Measurements from ENCODE around the gene MMAB. TPM values are rescaled to one million over a fixed set of nuclear protein-coding genes. Genes with fewer than 3 reads are reported as not detected.

The MMAB gene
- total RNA-seq, 1 experiment from 2014 or later, result 24.3 TPM

DNA sequence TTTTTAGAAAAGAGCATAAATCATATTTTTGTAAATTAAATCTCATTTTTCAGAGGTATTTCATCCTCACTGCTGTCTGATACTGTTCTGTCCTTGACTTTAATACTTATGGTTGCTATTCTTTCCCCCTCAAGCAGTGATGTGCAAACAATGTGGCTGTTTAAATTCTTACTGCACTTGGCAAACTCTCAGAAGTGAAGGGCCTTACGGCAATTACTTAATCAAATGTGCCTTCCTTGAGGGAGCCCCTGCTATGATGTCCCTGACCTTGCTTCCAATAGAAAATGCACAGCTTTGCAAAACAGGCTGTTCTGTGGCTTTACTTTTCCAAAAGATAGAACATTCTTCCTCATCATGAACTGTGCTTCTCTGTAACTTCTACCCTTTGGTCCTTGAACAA lies 60.7 kb downstream of the MMAB start:
- Histone ChIP-seq H3K27me3 (ENCODE audit: insufficient read depth, low read length) (no peaks in the 10 kb centered on the region), H4K91ac (ENCODE audit: insufficient read length, low read depth, low read length) (no peak overlapping the region), H2BK120ac (ENCODE audit: low read depth, low read length, poor library complexity, severe bottlenecking) (no peak overlapping the region), H4K8ac (replicated peaks; ENCODE audit: insufficient read length, low read depth, low read length) (no peak overlapping the region), H3K23ac (ENCODE audit: insufficient read length, low read depth, low read length) (no peak overlapping the region), H3K4me2 (ENCODE audit: insufficient read depth, insufficient read length, low read length) (no peak overlapping the region), H2BK15ac (ENCODE audit: low read depth, low read length) (no peak overlapping the region), H3K79me1 (ENCODE audit: insufficient read depth, low read depth, low read length, poor library complexity, severe bottlenecking) (no peaks in the 10 kb centered on the region), H2BK20ac (ENCODE audit: low read depth, low read length, poor library complexity, severe bottlenecking) (no peak overlapping the region), H4K20me1 (ENCODE audit: control insufficient read depth, insufficient read depth, insufficient read length) (no peaks in the 10 kb centered on the region), H2BK5ac (ENCODE audit: insufficient read length, low read length) (no peak overlapping the region), H3K79me2 (ENCODE audit: insufficient read depth, low read length) (no peaks in the 10 kb centered on the region), H3K18ac (ENCODE audit: insufficient read length, low read depth, low read length) (no peak overlapping the region), H2AFZ (ENCODE audit: low read length) (no peak overlapping the region), H3K4me1 (ENCODE audit: insufficient read depth, low read length) (no peaks in the 10 kb centered on the region), H3K9ac (ENCODE audit: extremely low read depth, insufficient read length, low read length) (no peak overlapping the region), H3K56ac (ENCODE audit: insufficient read length, low read depth, low read length) (no peak overlapping the region), H3K23me2 (ENCODE audit: insufficient read length, low read depth, low read length, poor library complexity, severe bottlenecking) (no peaks in the 10 kb centered on the region), H3K4ac (ENCODE audit: low read depth, low read length) (no peak overlapping the region), H3K9me3 (ENCODE audit: control insufficient read depth, low read depth, low read length) (no peaks in the 10 kb centered on the region), H2BK12ac (ENCODE audit: insufficient read length, low read depth, low read length) (no peak overlapping the region), H3K27ac (ENCODE audit: insufficient read length, low read depth, low read length) (no peak overlapping the region), H3K14ac (ENCODE audit: insufficient read depth, low read length) (no peak overlapping the region), H2AK5ac (ENCODE audit: insufficient read length, low read length) (no peak overlapping the region), H3T11ph (ENCODE audit: low read length) (no peak overlapping the region), H4K5ac (ENCODE audit: insufficient read length, low read depth, low read length) (no peak overlapping the region)
- H3K27me3 Mint-ChIP-seq (ENCODE audit: low read depth), result no peaks in the 10 kb centered on the region
- no peak overlapping the region for H3K4me3 Mint-ChIP-seq
- peaks cover 5 to 60% (median 46%) of the 10 kb centered on the region in 3 experiments; a peak in 5 of 7 replicates for H3K36me3 Mint-ChIP-seq (ENCODE audit: insufficient read depth in 1 of 3, low read depth in 3 of 3)
- no peak for DNase-seq
- H3K9me3 Mint-ChIP-seq, result no peaks in the 10 kb centered on the region
- no peaks in the 10 kb centered on the region for H3K4me1 Mint-ChIP-seq
- no CpG with 5 or more reads among the region's 1 CpG for WGBS (ENCODE audit: extremely low coverage, insufficient read length, low lambda C conversion rate)
- TF ChIP-seq, protein P1, sequence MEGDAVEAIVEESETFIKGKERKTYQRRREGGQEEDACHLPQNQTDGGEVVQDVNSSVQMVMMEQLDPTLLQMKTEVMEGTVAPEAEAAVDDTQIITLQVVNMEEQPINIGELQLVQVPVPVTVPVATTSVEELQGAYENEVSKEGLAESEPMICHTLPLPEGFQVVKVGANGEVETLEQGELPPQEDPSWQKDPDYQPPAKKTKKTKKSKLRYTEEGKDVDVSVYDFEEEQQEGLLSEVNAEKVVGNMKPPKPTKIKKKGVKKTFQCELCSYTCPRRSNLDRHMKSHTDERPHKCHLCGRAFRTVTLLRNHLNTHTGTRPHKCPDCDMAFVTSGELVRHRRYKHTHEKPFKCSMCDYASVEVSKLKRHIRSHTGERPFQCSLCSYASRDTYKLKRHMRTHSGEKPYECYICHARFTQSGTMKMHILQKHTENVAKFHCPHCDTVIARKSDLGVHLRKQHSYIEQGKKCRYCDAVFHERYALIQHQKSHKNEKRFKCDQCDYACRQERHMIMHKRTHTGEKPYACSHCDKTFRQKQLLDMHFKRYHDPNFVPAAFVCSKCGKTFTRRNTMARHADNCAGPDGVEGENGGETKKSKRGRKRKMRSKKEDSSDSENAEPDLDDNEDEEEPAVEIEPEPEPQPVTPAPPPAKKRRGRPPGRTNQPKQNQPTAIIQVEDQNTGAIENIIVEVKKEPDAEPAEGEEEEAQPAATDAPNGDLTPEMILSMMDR (conservative IDR thresholded peaks at IDR 0.05), result no peak
- peak overlapping the region in 1 of 3 experiments; percentile 1; a peak in 1 of 7 replicates for H3K27ac Mint-ChIP-seq
